Lower lobe of right lung (tissue), 2 donors: ENCODE measurements around the gene NPTX1. TPM values are rescaled to one million over a fixed set of nuclear protein-coding genes. Genes with fewer than 3 reads are reported as not detected.

ENCODE experiments used
- ATAC-seq, 2 donors: fragments of 200-7000 bp; cut with Tn5 transposase; one replicate each; pipeline ENCODE4 v1.9.1; 2020 to 2022; ENCODE audit warnings: mild to moderate bottlenecking in 2 of 2, moderate library complexity in 2 of 2
- DNase-seq: peaks from one replicate; pipeline ENCODE4 v3.0.0-alpha.2; 2020
- H3K27ac ChIP-seq: fragments of 200-600 bp; one replicate; pipeline ENCODE4 v1.8.0; 2022
- H3K27me3 ChIP-seq: fragments of 200-600 bp; one replicate; pipeline ENCODE4 v1.8.0; 2022; ENCODE audit warnings: low read depth
- H3K36me3 ChIP-seq: fragments of 200-600 bp; one replicate; pipeline ENCODE4 v1.8.0; 2022; ENCODE audit warnings: mild to moderate bottlenecking
- H3K4me1 ChIP-seq: fragments of 200-600 bp; one replicate; pipeline ENCODE4 v1.8.0; 2022
- H3K4me3 ChIP-seq: fragments of 200-600 bp; one replicate; pipeline ENCODE4 v1.8.0; 2022; ENCODE audit warnings: mild to moderate bottlenecking
- H3K9me3 ChIP-seq: fragments of 200-600 bp; one replicate; pipeline ENCODE4 v1.8.0; 2022
- CTCF ChIP-seq: fragments of 200-600 bp; IDR thresholded peaks from one replicate; pipeline ENCODE4 v1.8.0; 2022; ENCODE audit warnings: antibody characterized with exemption, mild to moderate bottlenecking
- intact Hi-C: fragments of 100-400 bp; cut with DNase I; formaldehyde crosslinking; loops from one replicate; pipeline ENCODE4 v1.11.0; 2022
- long read RNA-seq: library from polyadenylated mRNA; unstranded; transcript quantifications from one replicate; pipeline ENCODE4 v2.0.0, GENCODE V29; 2021
- total RNA-seq: library from RNA; stranded (reverse); fragmentation: NEBNext Ultra II Directional; extraction: Animal tissue kit (Norgen Biotek cat#: 25700); gene quantifications from one replicate; pipeline ENCODE4 v1.2.1, GENCODE V29; 2021
- donor health status: DM: no; HTN: yes; CAD: no; lungs with severe emphysema.

The NPTX1 gene, protein sequence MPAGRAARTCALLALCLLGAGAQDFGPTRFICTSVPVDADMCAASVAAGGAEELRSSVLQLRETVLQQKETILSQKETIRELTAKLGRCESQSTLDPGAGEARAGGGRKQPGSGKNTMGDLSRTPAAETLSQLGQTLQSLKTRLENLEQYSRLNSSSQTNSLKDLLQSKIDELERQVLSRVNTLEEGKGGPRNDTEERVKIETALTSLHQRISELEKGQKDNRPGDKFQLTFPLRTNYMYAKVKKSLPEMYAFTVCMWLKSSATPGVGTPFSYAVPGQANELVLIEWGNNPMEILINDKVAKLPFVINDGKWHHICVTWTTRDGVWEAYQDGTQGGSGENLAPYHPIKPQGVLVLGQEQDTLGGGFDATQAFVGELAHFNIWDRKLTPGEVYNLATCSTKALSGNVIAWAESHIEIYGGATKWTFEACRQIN
- total RNA-seq, result 2.1 TPM
- long read RNA-seq, full-length matches to known transcripts, result 1 of 5 reads
- long read RNA-seq, partial matches to known transcripts, result 0 of 5 reads
- long read RNA-seq, other reads (novel, unspliced or antisense), result 4 of 5 reads

GRCh38 chr17:80475910-80476876 lies at the start of gene NPTX1:
Gene NPTX1 (minus strand): TSS chr17:80476607. CDS start chr17:80476446, 161 bp downstream.
- Histone ChIP-seq H3K27ac (no peak within 1 kb of the TSS), H3K9me3 (no peaks in the 10 kb centered on the region), H3K4me3 (peak within 1 kb of the TSS; percentile 42), H3K27me3 (peaks cover 94% of the 10 kb centered on the region), H3K4me1 (peaks cover 46% of the 10 kb centered on the region), H3K36me3 (no peaks in the 10 kb centered on the region)
- no peak for TF ChIP-seq CTCF
- intact Hi-C loops, result no loop called here
- no peak for DNase-seq
- ATAC-seq, result peak; percentile 29 to 41

GRCh38 chr17:80523956-80524712 lies 47.7 kb upstream of the NPTX1 start:
- no peak overlapping the region for H3K4me3 ChIP-seq
- intact Hi-C loops, result no loop called here
- ATAC-seq, result no peak
- H3K27ac ChIP-seq, result no peak overlapping the region
- no peaks in the 10 kb centered on the region for H3K36me3 ChIP-seq
- H3K27me3 ChIP-seq, result peaks cover 22% of the 10 kb centered on the region
- H3K9me3 ChIP-seq, result no peaks in the 10 kb centered on the region
- DNase-seq, result no peak
- TF ChIP-seq CTCF, result no peak
- no peaks in the 10 kb centered on the region for H3K4me1 ChIP-seq

DNA sequence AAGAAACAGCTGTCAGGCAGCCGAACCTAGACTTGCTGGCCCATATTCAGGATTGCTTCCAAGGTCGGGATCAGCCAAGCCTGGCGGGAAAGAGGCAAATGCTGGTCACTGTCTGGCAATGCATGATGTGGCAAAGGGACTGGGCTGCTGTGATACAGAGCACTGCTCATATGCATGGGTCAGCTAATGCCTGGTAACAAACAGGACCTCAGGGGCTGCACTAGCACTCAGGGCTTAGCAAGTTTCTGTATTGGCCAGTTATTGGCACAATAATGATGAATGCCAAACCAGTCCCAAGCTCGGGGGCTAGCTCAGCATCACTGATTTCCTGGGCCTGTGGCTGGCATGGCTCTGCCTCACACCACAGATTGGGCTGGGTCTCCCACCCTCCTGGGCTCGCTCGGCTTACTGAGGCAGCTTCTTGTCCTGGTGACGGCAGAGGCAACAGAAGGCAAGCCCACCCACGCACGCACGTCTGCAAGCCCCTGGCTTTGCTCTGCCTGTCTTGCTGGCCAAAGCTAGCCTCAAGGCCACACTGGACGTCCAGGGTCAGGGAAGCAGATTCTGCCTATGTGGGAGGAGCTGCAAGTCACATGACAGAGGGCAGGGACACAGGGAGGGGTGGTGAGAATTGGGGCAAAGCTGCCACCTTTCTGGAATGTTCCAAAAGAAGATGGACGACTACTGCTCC lies 46.8 kb upstream of the NPTX1 start:
- Histone ChIP-seq H3K9me3 (no peaks in the 10 kb centered on the region), H3K36me3 (no peaks in the 10 kb centered on the region), H3K4me3 (no peak overlapping the region), H3K4me1 (no peaks in the 10 kb centered on the region), H3K27me3 (peaks cover 17% of the 10 kb centered on the region), H3K27ac (no peak overlapping the region)
- intact Hi-C loops, result no loop called here
- DNase-seq, result no peak
- no peak for TF ChIP-seq CTCF
- no peak for ATAC-seq

GRCh38 chr17:80520810-80521455 lies 44.5 kb upstream of the NPTX1 start:
- Histone ChIP-seq H3K9me3 (no peaks in the 10 kb centered on the region), H3K4me1 (no peaks in the 10 kb centered on the region), H3K36me3 (no peaks in the 10 kb centered on the region), H3K27me3 (peaks cover 10% of the 10 kb centered on the region), H3K27ac (no peak overlapping the region), H3K4me3 (no peak overlapping the region)
- intact Hi-C loops, result no loop called here
- DNase-seq, result no peak
- no peak for ATAC-seq
- no peak for TF ChIP-seq CTCF
